ENCODE measurements around the gene LOC128125822.

LOC128125822 gene

DNA sequence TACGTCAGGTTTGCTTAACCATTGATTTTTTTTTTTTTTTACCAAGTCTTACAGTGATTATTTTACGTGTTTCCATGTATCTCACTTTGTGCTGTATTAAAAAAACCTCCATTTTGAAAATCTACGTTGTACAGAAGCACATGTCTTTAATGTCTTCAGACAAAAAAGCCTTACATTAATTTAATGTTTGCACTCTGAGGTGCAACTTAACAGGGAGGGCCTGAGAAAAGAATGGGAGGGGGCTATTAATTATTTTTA is 8.4 kb downstream of the LOC128125822 start:
- no peaks in the 10 kb centered on the region for H3K4me1 ChIP-seq (ENCODE audit: control insufficient read depth, insufficient read depth, low read length)
- no peak overlapping the region for H3K9ac ChIP-seq (ENCODE audit: extremely low read depth, low read length, poor library complexity, severe bottlenecking)
- TF ChIP-seq, protein P1, sequence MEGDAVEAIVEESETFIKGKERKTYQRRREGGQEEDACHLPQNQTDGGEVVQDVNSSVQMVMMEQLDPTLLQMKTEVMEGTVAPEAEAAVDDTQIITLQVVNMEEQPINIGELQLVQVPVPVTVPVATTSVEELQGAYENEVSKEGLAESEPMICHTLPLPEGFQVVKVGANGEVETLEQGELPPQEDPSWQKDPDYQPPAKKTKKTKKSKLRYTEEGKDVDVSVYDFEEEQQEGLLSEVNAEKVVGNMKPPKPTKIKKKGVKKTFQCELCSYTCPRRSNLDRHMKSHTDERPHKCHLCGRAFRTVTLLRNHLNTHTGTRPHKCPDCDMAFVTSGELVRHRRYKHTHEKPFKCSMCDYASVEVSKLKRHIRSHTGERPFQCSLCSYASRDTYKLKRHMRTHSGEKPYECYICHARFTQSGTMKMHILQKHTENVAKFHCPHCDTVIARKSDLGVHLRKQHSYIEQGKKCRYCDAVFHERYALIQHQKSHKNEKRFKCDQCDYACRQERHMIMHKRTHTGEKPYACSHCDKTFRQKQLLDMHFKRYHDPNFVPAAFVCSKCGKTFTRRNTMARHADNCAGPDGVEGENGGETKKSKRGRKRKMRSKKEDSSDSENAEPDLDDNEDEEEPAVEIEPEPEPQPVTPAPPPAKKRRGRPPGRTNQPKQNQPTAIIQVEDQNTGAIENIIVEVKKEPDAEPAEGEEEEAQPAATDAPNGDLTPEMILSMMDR (conservative IDR thresholded peaks at IDR 0.05): no peak
- H3K27me3 Mint-ChIP-seq (ENCODE audit: insufficient read depth): peaks cover 3% of the 10 kb centered on the region
- H3K36me3 Mint-ChIP-seq (ENCODE audit: low read depth): peaks cover 37% of the 10 kb centered on the region
- H3K36me3 ChIP-seq (ENCODE audit: control insufficient read depth, insufficient read depth, low read length): peaks cover 74% of the 10 kb centered on the region
- no peak overlapping the region for H3K27ac Mint-ChIP-seq
- no peaks in the 10 kb centered on the region for H3K9me3 ChIP-seq (ENCODE audit: control insufficient read depth, low read length)
- H3K4me1 Mint-ChIP-seq: peaks cover 4% of the 10 kb centered on the region
- H3K27ac ChIP-seq (ENCODE audit: low read depth, low read length): no peak overlapping the region
- no peaks in the 10 kb centered on the region for H3K27me3 ChIP-seq (ENCODE audit: control insufficient read depth, insufficient read depth, low read length, poor library complexity, severe bottlenecking)
- 92 to 98% methylated on average over 3 of the region's 3 CpGs for WGBS, 2 experiments (ENCODE audit: insufficient coverage in 1 of 2, insufficient read length in 1 of 2)
- no peak overlapping the region for H3K4me3 Mint-ChIP-seq
- no peak for DNase-seq
- no peaks in the 10 kb centered on the region for H3K9me3 Mint-ChIP-seq
- no peak overlapping the region for H3K4me3 ChIP-seq (ENCODE audit: low read length)

DNA sequence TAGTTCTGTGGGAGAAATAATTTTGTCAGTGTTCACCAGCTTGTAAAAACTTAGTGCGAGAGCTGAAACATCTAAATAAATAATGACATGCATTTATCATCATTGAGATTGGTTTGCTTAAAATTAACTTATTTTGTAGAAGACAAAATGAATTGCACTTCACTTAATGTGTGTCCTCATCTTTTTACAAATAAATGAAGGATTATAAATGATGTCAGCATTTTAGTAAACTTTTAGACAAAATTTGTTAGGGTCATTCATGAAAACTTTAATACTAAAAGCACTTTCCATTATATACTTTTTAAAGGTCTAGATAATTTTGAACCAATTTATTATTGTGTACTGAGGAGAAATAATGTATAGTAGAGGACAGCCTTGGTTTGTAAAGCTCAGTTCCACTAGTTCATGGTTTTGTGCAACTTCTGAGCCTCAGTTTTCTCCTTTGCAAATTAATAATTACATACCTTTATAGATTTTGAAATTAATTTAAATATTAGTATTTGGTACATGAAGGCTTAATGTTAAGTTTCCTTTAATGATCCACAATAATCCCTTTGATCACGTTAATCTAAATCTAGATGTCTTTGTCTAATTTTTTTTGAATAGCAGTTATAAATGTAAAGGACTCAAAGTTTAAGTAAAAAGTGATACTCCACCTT is 9.2 kb downstream of the LOC128125822 start:
- Mint-ChIP-seq H3K36me3 (ENCODE audit: low read depth) (peaks cover 33% of the 10 kb centered on the region), H3K4me1 (no peaks in the 10 kb centered on the region), H3K4me3 (no peak overlapping the region), H3K9me3 (no peaks in the 10 kb centered on the region), H3K27ac (no peak overlapping the region), H3K27me3 (ENCODE audit: insufficient read depth) (peaks cover 7% of the 10 kb centered on the region)
- DNase-seq: no peak
- Histone ChIP-seq H3K9me3 (ENCODE audit: control insufficient read depth, low read length) (no peaks in the 10 kb centered on the region), H3K4me1 (ENCODE audit: control insufficient read depth, insufficient read depth, low read length) (no peaks in the 10 kb centered on the region), H3K27ac (ENCODE audit: low read depth, low read length) (no peak overlapping the region), H3K4me3 (ENCODE audit: low read length) (no peak overlapping the region), H3K9ac (ENCODE audit: extremely low read depth, low read length, poor library complexity, severe bottlenecking) (no peak overlapping the region), H3K27me3 (ENCODE audit: control insufficient read depth, insufficient read depth, low read length, poor library complexity, severe bottlenecking) (no peaks in the 10 kb centered on the region), H3K36me3 (ENCODE audit: control insufficient read depth, insufficient read depth, low read length) (peaks cover 70% of the 10 kb centered on the region)
- WGBS, 2 experiments (ENCODE audit: insufficient coverage in 1 of 2, insufficient read length in 1 of 2): 87% methylated on average over 2 of the region's 2 CpGs; no CpG with 5 or more reads in 1 of the 2 experiments
- TF ChIP-seq, protein P1 (conservative IDR thresholded peaks at IDR 0.05): no peak

DNA sequence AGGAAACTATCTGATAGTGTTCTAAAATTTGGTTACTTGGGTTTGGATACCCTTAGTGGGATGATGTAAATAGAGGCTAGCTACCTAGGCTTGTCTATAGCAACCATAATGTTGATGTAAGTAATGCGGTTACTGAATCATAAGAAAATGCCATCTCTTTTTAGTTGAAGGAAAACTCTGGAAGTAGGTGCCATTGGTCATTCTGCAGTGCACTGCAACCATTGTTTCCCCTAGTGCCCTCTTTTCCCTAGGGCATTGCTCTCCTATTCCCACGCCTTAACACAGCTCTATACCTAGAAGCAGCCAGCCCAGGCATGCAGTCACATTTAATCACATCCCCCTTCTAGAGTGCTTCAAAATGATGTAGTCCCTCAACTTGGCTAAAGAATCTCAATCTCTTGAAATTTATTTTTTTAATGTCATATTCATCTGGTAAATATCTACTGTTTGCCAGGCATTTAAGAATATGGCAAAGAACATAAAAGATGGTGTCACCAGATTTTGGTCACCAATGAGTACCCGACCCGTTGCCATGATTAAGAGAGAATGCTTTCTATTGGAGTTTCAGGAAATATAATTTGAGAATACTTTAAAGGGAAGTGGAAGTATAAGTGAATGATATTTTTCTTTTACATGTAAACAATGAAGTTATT is 10.4 kb downstream of the LOC128125822 start:
- WGBS, 2 experiments (ENCODE audit: insufficient coverage in 1 of 2, insufficient read length in 1 of 2): 94% methylated on average over 3 to 4 of the region's 4 CpGs
- no peak overlapping the region for H3K9ac ChIP-seq (ENCODE audit: extremely low read depth, low read length, poor library complexity, severe bottlenecking)

More for the DNA sequence above, 10.4 kb downstream of the LOC128125822 start:
- Histone ChIP-seq H3K9me3 (ENCODE audit: control insufficient read depth, low read length) (no peaks in the 10 kb centered on the region), H3K36me3 (ENCODE audit: control insufficient read depth, insufficient read depth, low read length) (peaks cover 59% of the 10 kb centered on the region), H3K27me3 (ENCODE audit: control insufficient read depth, insufficient read depth, low read length, poor library complexity, severe bottlenecking) (no peaks in the 10 kb centered on the region), H3K27ac (ENCODE audit: low read depth, low read length) (no peak overlapping the region), H3K4me1 (ENCODE audit: control insufficient read depth, insufficient read depth, low read length) (no peaks in the 10 kb centered on the region), H3K4me3 (ENCODE audit: low read length) (no peak overlapping the region)
- no peaks in the 10 kb centered on the region for H3K4me1 Mint-ChIP-seq
- H3K27me3 Mint-ChIP-seq (ENCODE audit: insufficient read depth): peaks cover 14% of the 10 kb centered on the region
- DNase-seq: no peak
- H3K36me3 Mint-ChIP-seq (ENCODE audit: low read depth): peaks cover 22% of the 10 kb centered on the region
- H3K4me3 Mint-ChIP-seq: no peak overlapping the region
- no peak overlapping the region for H3K27ac Mint-ChIP-seq
- TF ChIP-seq, protein P1 (conservative IDR thresholded peaks at IDR 0.05): no peak
- H3K9me3 Mint-ChIP-seq: no peaks in the 10 kb centered on the region
